ENCODE data around the gene HSD17B1.
"Not testable (repeated sequence)": the region's sequence is repeated elsewhere in the genome, so short reads cannot be mapped to it uniquely, and the experiment has no call there.

HSD17B1 gene

GRCh38 chr17:42537826-42538451 lies 14.8 kb upstream of the HSD17B1 start:
- DNase-seq (ENCODE audit: extremely low read depth, low read depth): no peak
- TF ChIP-seq, protein P1, sequence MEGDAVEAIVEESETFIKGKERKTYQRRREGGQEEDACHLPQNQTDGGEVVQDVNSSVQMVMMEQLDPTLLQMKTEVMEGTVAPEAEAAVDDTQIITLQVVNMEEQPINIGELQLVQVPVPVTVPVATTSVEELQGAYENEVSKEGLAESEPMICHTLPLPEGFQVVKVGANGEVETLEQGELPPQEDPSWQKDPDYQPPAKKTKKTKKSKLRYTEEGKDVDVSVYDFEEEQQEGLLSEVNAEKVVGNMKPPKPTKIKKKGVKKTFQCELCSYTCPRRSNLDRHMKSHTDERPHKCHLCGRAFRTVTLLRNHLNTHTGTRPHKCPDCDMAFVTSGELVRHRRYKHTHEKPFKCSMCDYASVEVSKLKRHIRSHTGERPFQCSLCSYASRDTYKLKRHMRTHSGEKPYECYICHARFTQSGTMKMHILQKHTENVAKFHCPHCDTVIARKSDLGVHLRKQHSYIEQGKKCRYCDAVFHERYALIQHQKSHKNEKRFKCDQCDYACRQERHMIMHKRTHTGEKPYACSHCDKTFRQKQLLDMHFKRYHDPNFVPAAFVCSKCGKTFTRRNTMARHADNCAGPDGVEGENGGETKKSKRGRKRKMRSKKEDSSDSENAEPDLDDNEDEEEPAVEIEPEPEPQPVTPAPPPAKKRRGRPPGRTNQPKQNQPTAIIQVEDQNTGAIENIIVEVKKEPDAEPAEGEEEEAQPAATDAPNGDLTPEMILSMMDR (IDR thresholded peaks at IDR 0.05; ENCODE audit: low read depth, low read length, missing control alignments): no peak
- no peak overlapping the region for H3K4me3 ChIP-seq (replicated peaks; ENCODE audit: low read depth, low read length)

DNA sequence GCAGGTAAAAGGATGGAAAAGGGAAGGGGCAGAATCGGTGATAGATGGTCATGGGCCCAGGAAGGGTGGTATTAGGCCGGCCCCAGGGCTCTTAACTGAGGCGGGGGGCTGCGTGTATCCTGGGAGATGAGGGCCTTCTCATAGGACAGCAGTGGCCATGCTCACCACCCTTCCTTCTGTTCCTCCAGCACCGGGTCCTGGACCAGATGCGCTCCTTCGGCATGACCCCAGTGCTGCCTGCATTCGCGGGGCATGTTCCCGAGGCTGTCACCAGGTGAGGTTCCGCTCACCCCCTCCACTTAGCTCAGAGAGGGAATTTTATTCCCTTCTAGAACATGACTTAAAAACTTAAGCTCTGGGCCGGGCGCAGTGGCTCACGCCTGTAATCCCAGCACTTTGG lies 14.2 kb upstream of the HSD17B1 start:
- H3K4me3 ChIP-seq (replicated peaks; ENCODE audit: low read depth, low read length): no peak overlapping the region
- no peak for DNase-seq (ENCODE audit: extremely low read depth, low read depth)
- TF ChIP-seq, protein P1 (IDR thresholded peaks at IDR 0.05; ENCODE audit: low read depth, low read length, missing control alignments): no peak

DNA sequence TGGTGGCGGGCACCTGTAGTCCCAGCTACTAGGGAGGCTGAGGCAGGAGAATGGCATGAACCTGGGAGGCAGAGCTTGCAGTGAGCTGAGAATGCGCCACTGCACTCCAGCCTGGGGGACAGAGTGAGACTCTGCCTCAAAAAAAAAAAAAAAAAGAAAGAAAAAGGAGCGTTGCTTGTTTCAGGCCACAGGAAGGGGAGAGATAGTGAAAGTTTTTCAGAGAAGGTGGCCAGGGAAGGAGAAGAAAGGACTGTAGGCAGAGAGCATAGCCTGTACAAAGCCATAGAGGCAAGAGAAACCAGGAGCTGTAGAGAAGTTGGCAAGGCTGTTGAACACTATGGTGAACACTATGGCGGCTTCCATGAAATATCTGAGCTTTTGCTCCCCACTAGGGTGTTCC lies 12.2 kb upstream of the HSD17B1 start:
- DNase-seq (ENCODE audit: extremely low read depth, low read depth); H3K4me3 ChIP-seq (replicated peaks; ENCODE audit: low read depth, low read length): not testable (repeated sequence)

- no peak overlapping the region for H3K4me3 ChIP-seq (replicated peaks; ENCODE audit: low read depth, low read length)
- TF ChIP-seq, protein P1 (IDR thresholded peaks at IDR 0.05; ENCODE audit: low read depth, low read length, missing control alignments): no peak
- DNase-seq (ENCODE audit: extremely low read depth, low read depth): no peak
Observed at GRCh38 chr17:42541041-42541833, 11.5 kb upstream of the HSD17B1 start.

DNA sequence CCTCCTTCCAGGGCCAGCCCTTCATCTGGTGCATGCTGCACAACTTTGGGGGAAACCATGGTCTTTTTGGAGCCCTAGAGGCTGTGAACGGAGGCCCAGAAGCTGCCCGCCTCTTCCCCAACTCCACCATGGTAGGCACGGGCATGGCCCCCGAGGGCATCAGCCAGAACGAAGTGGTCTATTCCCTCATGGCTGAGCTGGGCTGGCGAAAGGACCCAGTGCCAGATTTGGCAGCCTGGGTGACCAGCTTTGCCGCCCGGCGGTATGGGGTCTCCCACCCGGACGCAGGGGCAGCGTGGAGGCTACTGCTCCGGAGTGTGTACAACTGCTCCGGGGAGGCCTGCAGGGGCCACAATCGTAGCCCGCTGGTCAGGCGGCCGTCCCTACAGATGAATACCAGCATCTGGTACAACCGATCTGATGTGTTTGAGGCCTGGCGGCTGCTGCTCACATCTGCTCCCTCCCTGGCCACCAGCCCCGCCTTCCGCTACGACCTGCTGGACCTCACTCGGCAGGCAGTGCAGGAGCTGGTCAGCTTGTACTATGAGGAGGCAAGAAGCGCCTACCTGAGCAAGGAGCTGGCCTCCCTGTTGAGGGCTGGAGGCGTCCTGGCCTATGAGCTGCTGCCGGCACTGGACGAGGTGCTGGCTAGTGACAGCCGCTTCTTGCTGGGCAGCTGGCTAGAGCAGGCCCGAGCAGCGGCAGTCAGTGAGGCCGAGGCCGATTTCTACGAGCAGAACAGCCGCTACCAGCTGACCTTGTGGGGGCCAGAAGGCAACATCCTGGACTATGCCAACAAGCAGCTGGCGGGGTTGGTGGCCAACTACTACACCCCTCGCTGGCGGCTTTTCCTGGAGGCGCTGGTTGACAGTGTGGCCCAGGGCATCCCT lies 9.3 kb upstream of the HSD17B1 start:
- TF ChIP-seq, protein P1 (IDR thresholded peaks at IDR 0.05; ENCODE audit: low read depth, low read length, missing control alignments): no peak
- H3K4me3 ChIP-seq (replicated peaks; ENCODE audit: low read depth, low read length): no peak overlapping the region
- DNase-seq (ENCODE audit: extremely low read depth, low read depth): no peak

DNA sequence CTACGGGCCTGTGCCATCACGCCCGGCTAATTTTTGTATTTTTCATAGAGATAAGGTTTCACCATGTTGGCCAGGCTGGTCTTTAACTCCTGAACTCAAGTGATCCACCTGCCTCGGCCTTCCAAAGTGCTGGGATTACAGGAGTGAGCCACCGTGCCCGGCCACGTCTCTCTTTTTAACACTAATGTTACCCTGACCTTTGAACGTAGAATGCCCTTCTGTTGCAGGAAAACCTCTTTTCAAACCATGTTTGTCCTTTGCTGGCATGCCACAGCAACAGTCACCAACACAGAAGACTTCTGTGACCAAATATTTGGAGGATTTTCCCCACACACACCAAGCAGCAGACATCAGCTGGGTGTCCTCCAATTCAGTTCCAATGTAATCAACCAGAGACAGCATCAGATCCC lies 7.8 kb upstream of the HSD17B1 start:
- H3K4me3 ChIP-seq (replicated peaks; ENCODE audit: low read depth, low read length): no peak overlapping the region
- no peak for DNase-seq (ENCODE audit: extremely low read depth, low read depth)
- TF ChIP-seq, protein P1 (IDR thresholded peaks at IDR 0.05; ENCODE audit: low read depth, low read length, missing control alignments): no peak

GRCh38 chr17:42545755-42546505 lies 6.8 kb upstream of the HSD17B1 start:
- not testable (repeated sequence) for DNase-seq (ENCODE audit: extremely low read depth, low read depth)

More at GRCh38 chr17:42545755-42546505, 6.8 kb upstream of the HSD17B1 start:
- H3K4me3 ChIP-seq (replicated peaks; ENCODE audit: low read depth, low read length): not testable (repeated sequence)
